HG02973 (cell line): ENCODE results near the gene UTP18.
A peak's percentile ranks its signal among the peaks of the same experiment; 100 is the strongest.
"Not testable (repeated sequence)": the region's sequence is repeated elsewhere in the genome, so short reads cannot be mapped to it uniquely, and the experiment has no call there.

Experiments
- ATAC-seq: cut with Tn5 transposase; IDR thresholded peaks from one replicate; pipeline ENCODE4 v1.9.1; 2021; ENCODE audit warnings: moderate library complexity; ENCODE audit not compliant: unreplicated experiment

UTP18 gene

DNA sequence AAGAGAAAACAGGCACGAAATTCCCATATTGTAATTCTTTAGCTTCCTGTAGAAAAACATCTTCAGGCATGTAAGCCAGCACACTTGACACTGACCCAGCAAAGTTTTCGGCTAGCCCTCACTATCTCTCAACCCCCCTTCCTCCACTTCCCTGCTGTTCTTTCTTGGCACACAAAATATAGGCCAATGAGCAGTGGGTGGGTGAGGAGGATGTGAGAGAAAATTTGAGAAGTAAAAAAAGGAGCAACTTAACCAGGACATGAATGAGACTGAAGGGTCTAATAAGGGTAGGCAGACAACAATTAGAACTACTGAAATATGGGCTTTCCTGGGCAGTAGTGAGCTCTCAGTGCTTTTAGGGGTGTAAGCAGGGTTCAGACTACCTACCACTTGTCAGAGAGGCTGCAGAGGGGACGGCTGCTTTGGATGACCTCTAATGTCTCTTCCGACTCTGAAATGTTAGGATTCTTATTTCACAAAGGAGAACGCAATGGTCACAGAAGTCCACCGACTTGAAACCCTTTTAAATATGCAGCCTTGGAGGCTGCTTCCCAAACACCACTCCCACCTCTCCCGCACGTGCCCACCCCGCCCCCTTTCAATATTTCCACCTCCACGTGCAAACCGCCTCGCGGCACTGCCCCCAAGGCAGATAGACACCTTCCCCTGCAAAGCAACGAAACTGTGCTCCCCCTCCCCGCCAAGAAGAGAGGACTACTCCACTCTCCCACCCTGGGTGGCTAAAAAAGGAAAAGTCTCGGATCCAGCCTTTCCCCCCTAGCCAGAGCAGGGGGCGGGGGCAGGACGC is 1.4 kb upstream of the UTP18 start:
- ATAC-seq = no peak

- ATAC-seq = peak; percentile 72
Observed at GRCh38 chr17:51259564-51260236, 646 bp upstream of the UTP18 start, which contains the start of gene MBTD1. Gene MBTD1 (minus strand): TSS chr17:51260049. CDS start chr17:51225161, 34,888 bp downstream.

GRCh38 chr17:51261024-51261963 is 948 bp downstream of the UTP18 start:
- ATAC-seq = no peak

DNA sequence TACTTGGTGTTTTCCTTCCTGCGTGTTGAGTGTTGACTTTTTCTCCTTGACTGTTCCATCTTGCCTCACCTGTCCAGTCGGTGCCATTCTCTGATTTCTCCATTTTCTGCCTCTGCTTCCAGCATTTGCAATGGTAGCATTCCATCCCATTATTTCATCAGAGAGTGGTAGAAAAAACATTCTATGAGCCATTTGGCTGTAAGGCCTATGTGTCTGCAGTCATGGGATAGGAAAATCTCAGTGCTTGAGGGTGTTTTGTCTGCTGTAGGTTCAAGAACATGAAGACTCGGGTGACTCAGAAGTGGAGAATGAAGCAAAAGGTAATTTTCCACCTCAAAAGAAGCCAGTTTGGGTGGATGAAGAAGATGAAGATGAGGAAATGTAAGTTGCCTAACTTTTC is 2.7 kb downstream of the UTP18 start:
- ATAC-seq = no peak

DNA sequence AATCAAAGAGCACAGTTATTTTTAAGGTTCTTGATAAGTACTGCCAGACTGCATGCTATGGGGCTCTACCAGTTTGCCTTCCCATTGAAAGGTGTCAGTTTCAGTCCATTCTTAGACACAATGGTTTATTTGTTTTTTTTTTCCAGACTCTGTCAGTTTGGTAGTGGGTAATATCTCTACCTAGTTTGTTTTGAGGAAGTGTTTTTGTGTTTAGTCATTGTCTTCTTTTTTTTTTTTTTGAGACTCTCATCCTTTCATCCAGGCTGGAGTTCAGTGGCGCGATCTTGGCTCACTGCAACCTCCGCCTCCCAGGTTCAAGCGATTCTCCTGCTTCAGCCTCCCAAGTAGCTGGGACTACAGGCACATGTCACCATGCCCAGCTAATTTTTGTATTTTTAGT is 4.1 kb downstream of the UTP18 start:
- not testable (repeated sequence) for ATAC-seq

GRCh38 chr17:51269991-51270390 is 9.6 kb downstream of the UTP18 start:
- ATAC-seq = no peak

DNA sequence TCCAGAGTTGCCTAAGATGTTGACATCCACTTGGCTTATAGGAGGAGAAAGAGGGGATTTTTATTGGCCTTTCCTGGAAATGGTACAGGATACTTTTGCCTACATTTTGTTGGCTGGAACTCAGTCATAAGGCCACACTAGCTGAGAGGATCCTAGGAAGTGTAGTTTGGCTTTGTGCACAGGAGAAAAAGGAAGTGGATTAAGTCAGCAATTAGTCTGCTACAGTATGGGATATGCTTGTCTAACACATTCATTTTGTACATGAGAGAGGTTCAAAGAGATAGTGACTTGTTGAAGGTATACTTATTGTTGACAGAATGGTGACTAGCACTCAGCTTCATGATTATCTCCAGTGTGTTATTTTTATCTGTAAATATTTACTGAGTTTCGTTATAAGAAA is 10.3 kb downstream of the UTP18 start:
- ATAC-seq = no peak

DNA sequence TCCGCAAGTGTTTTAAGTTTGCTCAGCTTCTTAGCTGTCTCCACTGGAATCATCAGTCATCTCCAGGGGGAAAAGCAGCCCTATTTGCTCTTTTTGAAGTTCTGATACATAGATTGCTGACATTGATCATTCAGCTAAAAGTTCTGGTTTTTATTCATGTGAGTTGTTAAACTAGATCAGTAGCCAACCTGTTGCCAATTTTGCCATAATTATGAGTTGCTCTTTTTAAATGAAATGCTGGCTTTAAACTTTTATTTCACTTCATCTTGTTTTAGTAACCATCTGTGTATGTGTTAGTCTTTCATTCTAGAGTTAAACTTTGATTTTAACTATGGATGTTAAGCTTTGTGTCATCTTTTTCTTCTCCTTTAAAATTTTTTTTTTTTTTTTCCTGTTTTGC is 12.5 kb downstream of the UTP18 start:
- ATAC-seq = no peak

GRCh38 chr17:51275381-51275780 is 15.0 kb downstream of the UTP18 start:
- no peak for ATAC-seq

- no peak for ATAC-seq
Observed at GRCh38 chr17:51279183-51279582, 18.8 kb downstream of the UTP18 start.

- no peak for ATAC-seq
Observed at GRCh38 chr17:51287412-51287811, 27.1 kb downstream of the UTP18 start.

DNA sequence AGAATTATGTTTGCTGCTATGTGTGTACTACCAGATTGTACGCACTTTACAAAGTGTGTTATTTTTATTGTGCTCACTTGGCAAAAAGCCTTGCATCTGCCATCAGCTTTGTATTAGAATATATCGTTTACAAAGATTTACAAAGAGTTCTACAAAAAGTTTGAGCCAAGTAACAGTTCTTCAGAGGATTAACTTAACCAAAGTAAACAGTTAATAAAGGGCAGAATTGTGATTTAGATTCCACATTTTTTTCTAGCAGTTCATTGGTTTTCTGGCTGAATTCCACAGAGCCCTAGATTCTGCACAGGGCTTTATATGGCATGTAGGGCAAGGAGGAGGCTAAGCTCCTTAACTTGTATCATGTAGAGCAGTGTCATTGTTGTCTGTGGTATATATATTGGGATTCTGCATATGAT is 29.4 kb downstream of the UTP18 start:
- no peak for ATAC-seq

- not testable (repeated sequence) for ATAC-seq
Observed at GRCh38 chr17:51294338-51294737, 34.0 kb downstream of the UTP18 start.

GRCh38 chr17:51298508-51299371 is 38.4 kb downstream of the UTP18 start:
- ATAC-seq = no peak

GRCh38 chr17:51299859-51300258 is 39.5 kb downstream of the UTP18 start:
- ATAC-seq = no peak

DNA sequence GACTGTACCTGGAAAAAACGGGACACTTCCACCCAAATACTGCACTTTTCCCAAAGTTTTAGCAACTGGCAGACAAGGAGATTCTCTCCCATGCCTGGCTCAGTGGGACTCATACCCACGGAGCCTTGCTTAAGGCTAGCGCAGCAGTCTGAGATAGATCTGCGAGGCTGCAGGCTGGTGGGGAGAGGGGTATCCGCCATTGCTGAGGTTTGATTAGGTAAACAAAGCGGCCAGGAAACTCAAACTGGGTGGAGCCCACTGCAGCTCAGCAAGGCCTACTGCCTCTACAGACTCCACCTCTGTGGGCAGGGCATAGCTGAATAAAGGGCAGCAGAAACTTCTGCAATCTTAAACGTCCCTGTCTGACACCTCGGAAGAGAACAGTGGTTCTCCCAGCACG is 44.8 kb downstream of the UTP18 start:
- no peak for ATAC-seq

GRCh38 chr17:51312003-51312402 is 51.7 kb downstream of the UTP18 start:
- not testable (repeated sequence) for ATAC-seq

- ATAC-seq = no peak
Observed at GRCh38 chr17:51319186-51319585, 58.8 kb downstream of the UTP18 start.

DNA sequence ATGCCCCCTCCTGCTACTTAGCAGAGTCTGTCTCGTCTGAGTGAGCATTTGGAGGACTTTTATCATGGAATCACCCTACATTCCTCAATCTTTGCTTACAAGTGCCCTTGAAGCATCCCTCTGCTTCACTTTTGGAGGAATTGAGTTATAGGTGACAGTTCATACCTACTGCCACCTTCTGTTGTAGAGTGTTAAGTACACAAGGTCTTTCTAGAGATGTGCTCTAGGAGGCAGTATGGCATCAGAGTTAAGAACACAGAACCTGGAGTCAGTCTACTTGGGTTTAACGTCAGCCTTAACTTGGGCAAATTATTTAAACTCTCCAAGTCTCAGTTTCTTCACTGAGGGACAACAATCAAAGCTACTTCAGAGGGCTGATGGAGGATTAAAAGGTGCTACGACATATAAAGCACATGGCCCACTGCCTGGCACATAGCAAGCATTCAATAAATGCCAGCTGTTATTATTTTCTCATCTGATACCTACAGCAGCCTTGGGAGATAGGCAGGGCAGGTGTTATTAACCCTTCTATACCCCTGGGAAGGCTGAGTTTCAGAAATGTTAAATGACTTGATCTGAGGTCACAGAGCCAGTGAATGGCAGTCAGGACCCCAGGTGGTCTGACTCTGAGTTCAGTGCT is 62.2 kb downstream of the UTP18 start:
- peak; percentile 77 for ATAC-seq

DNA sequence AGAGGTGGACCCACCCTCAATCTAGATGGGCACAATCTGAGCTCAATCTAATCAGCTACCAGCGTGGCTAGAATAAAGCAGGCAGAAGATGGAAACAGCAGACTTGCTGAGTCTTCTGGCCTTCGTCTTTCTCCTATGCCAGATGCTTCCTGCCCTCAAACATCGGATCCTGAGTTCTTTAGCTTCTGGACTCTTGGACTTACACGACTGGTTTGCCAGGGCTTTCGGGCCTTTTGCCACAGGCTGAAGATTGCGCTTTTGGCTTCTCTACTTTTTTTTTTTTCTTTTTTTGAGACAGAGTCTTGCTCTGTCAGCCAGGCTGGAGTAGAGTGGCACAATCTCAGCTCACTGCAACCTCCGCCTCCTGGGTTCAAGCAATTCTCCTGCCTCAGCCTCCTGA is 65.1 kb downstream of the UTP18 start:
- no peak for ATAC-seq
